GM23338 (cell line): ENCODE measurements around the gene ALDH9A1. TPM values are rescaled to one million over a fixed set of nuclear protein-coding genes. Genes with fewer than 3 reads are reported as not detected.

ENCODE experiments used
- ATAC-seq: fragments of 200-7000 bp; cut with Tn5 transposase; 3 replicates; pipeline ENCODE4 v1.9.1; 2020
- DNase-seq: peaks from one replicate; pipeline ENCODE4 v3.0.0-alpha.2; 2015; ENCODE audit warnings: low spot score
- H2AFZ ChIP-seq: fragments of 200-600 bp; sonication (generic); 2 replicates; pipeline ENCODE4 v1.8.0; 2016; ENCODE audit warnings: antibody characterized with exemption, mild to moderate bottlenecking, moderate library complexity
- H3F3A ChIP-seq: fragments of 200-600 bp; sonication (generic); replicated peaks from 2 replicates; pipeline ENCODE4 v1.8.0; 2017; ENCODE audit warnings: antibody characterized with exemption, mixed run types, low read depth
- H3K27ac ChIP-seq: fragments of 200-600 bp; sonication (generic); 2 replicates; pipeline ENCODE4 v1.6.1; 2016; ENCODE audit warnings: low read depth
- H3K27me3 ChIP-seq: fragments of 200-600 bp; sonication (generic); 2 replicates; pipeline ENCODE4 v1.8.0; 2016; ENCODE audit warnings: mild to moderate bottlenecking, mixed run types, moderate library complexity; ENCODE audit not compliant: insufficient read depth
- H3K36me3 ChIP-seq: fragments of 200-600 bp; sonication (generic); 2 replicates; pipeline ENCODE4 v1.8.0; 2016; ENCODE audit warnings: mild to moderate bottlenecking; ENCODE audit not compliant: insufficient read depth
- H3K4me1 ChIP-seq: fragments of 200-600 bp; sonication (generic); 2 replicates; pipeline ENCODE4 v1.8.0; 2016; ENCODE audit warnings: mild to moderate bottlenecking, moderate library complexity; ENCODE audit not compliant: insufficient read depth
- H3K4me2 ChIP-seq: fragments of 200-600 bp; sonication (generic); 2 replicates; pipeline ENCODE4 v1.7.1; 2017; ENCODE audit warnings: mixed run types
- H3K4me3 ChIP-seq: fragments of 200-600 bp; sonication (generic); 2 replicates; pipeline ENCODE4 v1.6.1; 2016; ENCODE audit warnings: mixed run types
- H3K79me2 ChIP-seq: fragments of 200-600 bp; sonication (generic); replicated peaks from 2 replicates; pipeline ENCODE4 v1.8.0; 2017; ENCODE audit warnings: mild to moderate bottlenecking; ENCODE audit not compliant: insufficient read depth
- H3K9me2 ChIP-seq: fragments of 200-600 bp; sonication (generic); 2 replicates; pipeline ENCODE4 v1.8.0; 2017; ENCODE audit not compliant: insufficient read depth
- H4K20me1 ChIP-seq: fragments of 200-600 bp; sonication (generic); replicated peaks from 2 replicates; pipeline ENCODE4 v1.8.0; 2017; ENCODE audit warnings: mild to moderate bottlenecking; ENCODE audit not compliant: insufficient read depth
- H3K27ac Mint-ChIP-seq: 2 replicates; pipeline ENCODE4 v1.8.0; 2020; ENCODE audit warnings: inconsistent platforms, mild to moderate bottlenecking, moderate library complexity, mixed read lengths
- H3K27me3 Mint-ChIP-seq: 3 replicates; pipeline ENCODE4 v1.8.0; 2022; ENCODE audit warnings: low read depth, mild to moderate bottlenecking, moderate library complexity, mixed read lengths, inconsistent platforms; ENCODE audit not compliant: insufficient read depth, poor library complexity
- H3K36me3 Mint-ChIP-seq: 3 replicates; pipeline ENCODE4 v1.8.0; 2021; ENCODE audit warnings: low read depth, mild to moderate bottlenecking, inconsistent platforms, moderate library complexity, mixed read lengths
- H3K4me1 Mint-ChIP-seq: 3 replicates; pipeline ENCODE4 v1.8.0; 2020; ENCODE audit warnings: mild to moderate bottlenecking, inconsistent platforms, mixed read lengths
- H3K4me3 Mint-ChIP-seq: 3 replicates; pipeline ENCODE4 v1.8.0; 2021; ENCODE audit warnings: moderate library complexity, mild to moderate bottlenecking, inconsistent platforms, mixed read lengths
- H3K9me3 Mint-ChIP-seq: 3 replicates; pipeline ENCODE4 v1.8.0; 2020; ENCODE audit warnings: moderate library complexity, mild to moderate bottlenecking, inconsistent platforms, mixed read lengths
- CREB1 ChIP-seq: fragments of 250-450 bp; sonication (Bioruptor Pico); IDR thresholded peaks from 2 replicates; pipeline ENCODE4 v1.5.0; 2020; ENCODE audit warnings: low read depth, mild to moderate bottlenecking, moderate library complexity
- EZH2 ChIP-seq: fragments of 200-600 bp; sonication (generic); IDR thresholded peaks from one replicate; pipeline ENCODE4 v1.8.0; 2017; ENCODE audit warnings: antibody characterized with exemption, mild to moderate bottlenecking, low read depth; ENCODE audit not compliant: unreplicated experiment
- EZH2phosphoT487 ChIP-seq: fragments of 200-600 bp; sonication (generic); IDR thresholded peaks from one replicate; pipeline ENCODE4 v1.8.1; 2018; ENCODE audit warnings: antibody characterized with exemption; ENCODE audit not compliant: unreplicated experiment
- NANOG ChIP-seq: IDR thresholded peaks from 2 replicates; pipeline ENCODE4 v1.6.1; 2016; ENCODE audit warnings: antibody characterized with exemption, borderline replicate concordance
- POLR2AphosphoS5 ChIP-seq: IDR thresholded peaks from 2 replicates; pipeline ENCODE4 v1.6.1; 2016; ENCODE audit warnings: antibody characterized with exemption, low read depth
- STAT1 ChIP-seq: IDR thresholded peaks from one replicate; pipeline ENCODE4 v1.6.1; 2016; ENCODE audit warnings: antibody characterized with exemption; ENCODE audit not compliant: unreplicated experiment
- ZNF331 ChIP-seq: fragments of 250-450 bp; sonication (Bioruptor Pico); IDR thresholded peaks from 2 replicates; pipeline ENCODE4 v1.5.0; 2020; ENCODE audit warnings: low read depth, mild to moderate bottlenecking, moderate library complexity
- polyA plus RNA-seq: library from polyadenylated mRNA; unstranded; fragments of >200 nt; fragmentation: Nextera tagmentation; extraction: Ambion mirVana; gene quantifications from 2 replicates; pipeline ENCODE4 v1.2.1, GENCODE V29; 2016
- total RNA-seq: library from RNA; depleted of rRNA; stranded (reverse); fragments of >200 nt; shearing (Covaris generic); gene quantifications from 2 replicates; pipeline ENCODE4 v1.2.3, GENCODE V29; 2014
- TF ChIP-seq, protein P1 (sequence below): fragments of 250-450 bp; sonication (Bioruptor Pico); IDR thresholded peaks from 2 replicates; pipeline ENCODE4 v1.5.0; 2020; ENCODE audit warnings: mild to moderate bottlenecking, moderate library complexity
- TF ChIP-seq, protein P2 (sequence below), 2 experiments: fragments of 200-600 bp in 1 of 2; sonication (generic) in 1 of 2; conservative IDR thresholded peaks; 2 replicates each; pipeline versions ENCODE4 v1.5.1 to v1.6.1; 2016 to 2017; ENCODE audit warnings: antibody characterized with exemption in 2 of 2, low read depth in 2 of 2, mild to moderate bottlenecking in 2 of 2, moderate library complexity in 1 of 2
- TF ChIP-seq, protein P3 (sequence below): IDR thresholded peaks from 2 replicates; pipeline ENCODE4 v1.6.1; 2016; ENCODE audit warnings: antibody characterized with exemption

ALDH9A1 gene
- total and polyA plus RNA-seq, 2 experiments from 2014 or later, result 50.6 to 59.2 TPM

DNA sequence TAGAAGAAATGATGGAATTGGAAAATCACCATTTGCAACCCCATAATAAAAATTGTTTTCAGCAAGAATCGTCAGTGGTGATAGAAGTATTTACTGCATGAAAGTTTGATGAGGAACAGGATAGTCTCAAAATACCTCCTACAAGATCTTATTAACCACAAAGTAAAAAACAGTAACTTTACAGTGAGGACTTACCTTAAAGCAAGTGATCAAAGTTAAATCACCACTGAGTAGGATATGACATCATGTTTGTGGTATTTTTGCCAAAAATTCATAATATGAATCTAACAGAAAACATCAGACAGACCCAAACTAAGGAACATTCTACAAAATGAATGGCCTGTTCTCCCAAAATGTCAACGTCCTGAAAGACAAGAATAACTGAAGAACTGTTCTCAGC is 19.9 kb downstream of the ALDH9A1 start:
- H3K27me3 ChIP-seq, result no peaks in the 10 kb centered on the region
- no peak overlapping the region for H3K4me2 ChIP-seq
- Mint-ChIP-seq H3K27me3 (no peaks in the 10 kb centered on the region), H3K4me3 (no peak overlapping the region), H3K27ac (no peak overlapping the region), H3K4me1 (no peaks in the 10 kb centered on the region), H3K9me3 (no peaks in the 10 kb centered on the region), H3K36me3 (peaks cover 62% of the 10 kb centered on the region)
- DNase-seq (no peak), ATAC-seq (no peak)
- no peak overlapping the region for H2AFZ ChIP-seq
- H3K4me1 ChIP-seq, result no peaks in the 10 kb centered on the region
- H3K79me2 ChIP-seq, result peaks cover 2% of the 10 kb centered on the region; the same call in 1 of the 2 replicates
- H4K20me1 ChIP-seq, result peaks cover 5% of the 10 kb centered on the region; the same call in 1 of the 2 replicates
- H3K27ac ChIP-seq, result no peak overlapping the region
- TF ChIP-seq NANOG, result no peak
- no peak for TF ChIP-seq POLR2AphosphoS5
- TF ChIP-seq, protein P1, sequence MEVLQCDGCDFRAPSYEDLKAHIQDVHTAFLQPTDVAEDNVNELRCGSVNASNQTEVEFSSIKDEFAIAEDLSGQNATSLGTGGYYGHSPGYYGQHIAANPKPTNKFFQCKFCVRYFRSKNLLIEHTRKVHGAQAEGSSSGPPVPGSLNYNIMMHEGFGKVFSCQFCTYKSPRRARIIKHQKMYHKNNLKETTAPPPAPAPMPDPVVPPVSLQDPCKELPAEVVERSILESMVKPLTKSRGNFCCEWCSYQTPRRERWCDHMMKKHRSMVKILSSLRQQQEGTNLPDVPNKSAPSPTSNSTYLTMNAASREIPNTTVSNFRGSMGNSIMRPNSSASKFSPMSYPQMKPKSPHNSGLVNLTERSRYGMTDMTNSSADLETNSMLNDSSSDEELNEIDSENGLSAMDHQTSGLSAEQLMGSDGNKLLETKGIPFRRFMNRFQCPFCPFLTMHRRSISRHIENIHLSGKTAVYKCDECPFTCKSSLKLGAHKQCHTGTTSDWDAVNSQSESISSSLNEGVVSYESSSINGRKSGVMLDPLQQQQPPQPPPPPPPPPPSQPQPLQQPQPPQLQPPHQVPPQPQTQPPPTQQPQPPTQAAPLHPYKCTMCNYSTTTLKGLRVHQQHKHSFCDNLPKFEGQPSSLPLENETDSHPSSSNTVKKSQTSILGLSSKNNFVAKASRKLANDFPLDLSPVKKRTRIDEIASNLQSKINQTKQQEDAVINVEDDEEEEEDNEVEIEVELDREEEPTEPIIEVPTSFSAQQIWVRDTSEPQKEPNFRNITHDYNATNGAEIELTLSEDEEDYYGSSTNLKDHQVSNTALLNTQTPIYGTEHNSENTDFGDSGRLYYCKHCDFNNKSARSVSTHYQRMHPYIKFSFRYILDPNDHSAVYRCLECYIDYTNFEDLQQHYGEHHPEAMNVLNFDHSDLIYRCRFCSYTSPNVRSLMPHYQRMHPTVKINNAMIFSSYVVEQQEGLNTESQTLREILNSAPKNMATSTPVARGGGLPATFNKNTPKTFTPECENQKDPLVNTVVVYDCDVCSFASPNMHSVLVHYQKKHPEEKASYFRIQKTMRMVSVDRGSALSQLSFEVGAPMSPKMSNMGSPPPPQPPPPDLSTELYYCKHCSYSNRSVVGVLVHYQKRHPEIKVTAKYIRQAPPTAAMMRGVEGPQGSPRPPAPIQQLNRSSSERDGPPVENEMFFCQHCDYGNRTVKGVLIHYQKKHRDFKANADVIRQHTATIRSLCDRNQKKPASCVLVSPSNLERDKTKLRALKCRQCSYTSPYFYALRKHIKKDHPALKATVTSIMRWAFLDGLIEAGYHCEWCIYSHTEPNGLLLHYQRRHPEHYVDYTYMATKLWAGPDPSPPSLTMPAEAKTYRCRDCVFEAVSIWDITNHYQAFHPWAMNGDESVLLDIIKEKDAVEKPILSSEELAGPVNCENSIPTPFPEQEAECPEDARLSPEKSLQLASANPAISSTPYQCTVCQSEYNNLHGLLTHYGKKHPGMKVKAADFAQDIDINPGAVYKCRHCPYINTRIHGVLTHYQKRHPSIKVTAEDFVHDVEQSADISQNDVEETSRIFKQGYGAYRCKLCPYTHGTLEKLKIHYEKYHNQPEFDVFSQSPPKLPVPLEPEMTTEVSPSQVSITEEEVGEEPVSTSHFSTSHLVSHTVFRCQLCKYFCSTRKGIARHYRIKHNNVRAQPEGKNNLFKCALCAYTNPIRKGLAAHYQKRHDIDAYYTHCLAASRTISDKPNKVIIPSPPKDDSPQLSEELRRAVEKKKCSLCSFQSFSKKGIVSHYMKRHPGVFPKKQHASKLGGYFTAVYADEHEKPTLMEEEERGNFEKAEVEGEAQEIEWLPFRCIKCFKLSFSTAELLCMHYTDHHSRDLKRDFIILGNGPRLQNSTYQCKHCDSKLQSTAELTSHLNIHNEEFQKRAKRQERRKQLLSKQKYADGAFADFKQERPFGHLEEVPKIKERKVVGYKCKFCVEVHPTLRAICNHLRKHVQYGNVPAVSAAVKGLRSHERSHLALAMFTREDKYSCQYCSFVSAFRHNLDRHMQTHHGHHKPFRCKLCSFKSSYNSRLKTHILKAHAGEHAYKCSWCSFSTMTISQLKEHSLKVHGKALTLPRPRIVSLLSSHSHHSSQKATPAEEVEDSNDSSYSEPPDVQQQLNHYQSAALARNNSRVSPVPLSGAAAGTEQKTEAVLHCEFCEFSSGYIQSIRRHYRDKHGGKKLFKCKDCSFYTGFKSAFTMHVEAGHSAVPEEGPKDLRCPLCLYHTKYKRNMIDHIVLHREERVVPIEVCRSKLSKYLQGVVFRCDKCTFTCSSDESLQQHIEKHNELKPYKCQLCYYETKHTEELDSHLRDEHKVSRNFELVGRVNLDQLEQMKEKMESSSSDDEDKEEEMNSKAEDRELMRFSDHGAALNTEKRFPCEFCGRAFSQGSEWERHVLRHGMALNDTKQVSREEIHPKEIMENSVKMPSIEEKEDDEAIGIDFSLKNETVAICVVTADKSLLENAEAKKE, result no peak
- no peak for TF ChIP-seq ZNF331 (CRISPR knock-in tag)
- TF ChIP-seq CREB1, result no peak
- TF ChIP-seq EZH2phosphoT487, result no peak
- TF ChIP-seq STAT1, result no peak
- TF ChIP-seq EZH2, result no peak
- TF ChIP-seq, protein P2, sequence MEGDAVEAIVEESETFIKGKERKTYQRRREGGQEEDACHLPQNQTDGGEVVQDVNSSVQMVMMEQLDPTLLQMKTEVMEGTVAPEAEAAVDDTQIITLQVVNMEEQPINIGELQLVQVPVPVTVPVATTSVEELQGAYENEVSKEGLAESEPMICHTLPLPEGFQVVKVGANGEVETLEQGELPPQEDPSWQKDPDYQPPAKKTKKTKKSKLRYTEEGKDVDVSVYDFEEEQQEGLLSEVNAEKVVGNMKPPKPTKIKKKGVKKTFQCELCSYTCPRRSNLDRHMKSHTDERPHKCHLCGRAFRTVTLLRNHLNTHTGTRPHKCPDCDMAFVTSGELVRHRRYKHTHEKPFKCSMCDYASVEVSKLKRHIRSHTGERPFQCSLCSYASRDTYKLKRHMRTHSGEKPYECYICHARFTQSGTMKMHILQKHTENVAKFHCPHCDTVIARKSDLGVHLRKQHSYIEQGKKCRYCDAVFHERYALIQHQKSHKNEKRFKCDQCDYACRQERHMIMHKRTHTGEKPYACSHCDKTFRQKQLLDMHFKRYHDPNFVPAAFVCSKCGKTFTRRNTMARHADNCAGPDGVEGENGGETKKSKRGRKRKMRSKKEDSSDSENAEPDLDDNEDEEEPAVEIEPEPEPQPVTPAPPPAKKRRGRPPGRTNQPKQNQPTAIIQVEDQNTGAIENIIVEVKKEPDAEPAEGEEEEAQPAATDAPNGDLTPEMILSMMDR (conservative IDR thresholded peaks at IDR 0.05; ENCODE audit: low read depth in 2 of 2), result no peak
- TF ChIP-seq, protein P3, sequence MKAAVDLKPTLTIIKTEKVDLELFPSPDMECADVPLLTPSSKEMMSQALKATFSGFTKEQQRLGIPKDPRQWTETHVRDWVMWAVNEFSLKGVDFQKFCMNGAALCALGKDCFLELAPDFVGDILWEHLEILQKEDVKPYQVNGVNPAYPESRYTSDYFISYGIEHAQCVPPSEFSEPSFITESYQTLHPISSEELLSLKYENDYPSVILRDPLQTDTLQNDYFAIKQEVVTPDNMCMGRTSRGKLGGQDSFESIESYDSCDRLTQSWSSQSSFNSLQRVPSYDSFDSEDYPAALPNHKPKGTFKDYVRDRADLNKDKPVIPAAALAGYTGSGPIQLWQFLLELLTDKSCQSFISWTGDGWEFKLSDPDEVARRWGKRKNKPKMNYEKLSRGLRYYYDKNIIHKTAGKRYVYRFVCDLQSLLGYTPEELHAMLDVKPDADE, result no peak
- peaks cover 22% of the 10 kb centered on the region for H3K36me3 ChIP-seq
- no peak overlapping the region for H3K4me3 ChIP-seq
- no peaks in the 10 kb centered on the region for H3F3A ChIP-seq
- H3K9me2 ChIP-seq, result no peaks in the 10 kb centered on the region
